OCI-LY1 (cell line): Measurements from ENCODE around the gene RDH13.
"Not testable (repeated sequence)": the region's sequence is repeated elsewhere in the genome, so short reads cannot be mapped to it uniquely, and the experiment has no call there.

ENCODE experiments used
- H2AFZ ChIP-seq: fragments of 200-600 bp; sonication (generic), shearing (Covaris generic); 2 replicates; pipeline ENCODE4 v1.6.0; 2014; ENCODE audit warnings: antibody characterized with exemption, mild to moderate bottlenecking, low read length
- H3F3A ChIP-seq: fragments of 200-600 bp; sonication (generic), shearing (Covaris generic); 2 replicates; pipeline ENCODE4 v1.6.0; 2014; ENCODE audit warnings: mild to moderate bottlenecking, antibody characterized with exemption, low read length, moderate library complexity; ENCODE audit not compliant: insufficient read depth
- H3K27ac ChIP-seq: fragments of 200-600 bp; sonication (generic); 2 replicates; pipeline ENCODE4 v1.5.1; 2014; ENCODE audit warnings: low read length, mixed run types, mild to moderate bottlenecking, low read depth; ENCODE audit not compliant: poor library complexity, severe bottlenecking
- H3K27me3 ChIP-seq: fragments of 200-600 bp; sonication (generic); 2 replicates; pipeline ENCODE4 v1.6.0; 2014; ENCODE audit warnings: antibody characterized with exemption, mild to moderate bottlenecking, low read length, moderate library complexity; ENCODE audit not compliant: insufficient read depth
- H3K36me3 ChIP-seq: fragments of 200-600 bp; sonication (generic); 2 replicates; pipeline ENCODE4 v1.6.1; 2014; ENCODE audit warnings: mild to moderate bottlenecking, antibody characterized with exemption, low read length, moderate library complexity, mixed read lengths; ENCODE audit not compliant: insufficient read depth
- H3K4me1 ChIP-seq: fragments of 200-600 bp; sonication (generic); 2 replicates; pipeline ENCODE4 v1.5.1; 2014; ENCODE audit warnings: mild to moderate bottlenecking, low read length, moderate library complexity; ENCODE audit not compliant: insufficient read depth, severe bottlenecking
- H3K4me2 ChIP-seq: fragments of 200-600 bp; sonication (generic), shearing (Covaris generic); 2 replicates; pipeline ENCODE4 v1.6.1; 2014; ENCODE audit warnings: low read length
- H3K4me3 ChIP-seq: fragments of 200-600 bp; sonication (generic); 2 replicates; pipeline ENCODE4 v1.5.1; 2014; ENCODE audit warnings: low read length, low read depth, mild to moderate bottlenecking, mixed read lengths; ENCODE audit not compliant: poor library complexity, severe bottlenecking
- H3K79me2 ChIP-seq: fragments of 200-600 bp; shearing (Covaris generic); 2 replicates; pipeline ENCODE4 v1.6.1; 2016; ENCODE audit warnings: mixed run types, low read length, mixed read lengths; ENCODE audit not compliant: insufficient read depth
- H3K9ac ChIP-seq: fragments of 200-600 bp; sonication (generic), shearing (Covaris generic); 2 replicates; pipeline ENCODE4 v1.6.1; 2014; ENCODE audit warnings: mild to moderate bottlenecking, low read length, mixed read lengths
- H3K9me2 ChIP-seq: fragments of 200-600 bp; sonication (generic), shearing (Covaris generic); 2 replicates; pipeline ENCODE4 v1.6.1; 2014; ENCODE audit warnings: low read depth, mild to moderate bottlenecking, low read length, mixed read lengths
- H3K9me3 ChIP-seq: fragments of 200-600 bp; shearing (Covaris generic); 2 replicates; pipeline ENCODE4 v1.6.1; 2014; ENCODE audit warnings: low read length, mixed read lengths
- H4K20me1 ChIP-seq: fragments of 200-600 bp; sonication (generic), shearing (Covaris generic); 2 replicates; pipeline ENCODE4 v1.6.0; 2016; ENCODE audit warnings: mild to moderate bottlenecking, low read length; ENCODE audit not compliant: insufficient read depth
- EZH2 ChIP-seq: fragments of 200-600 bp; sonication (generic), shearing (Covaris generic); IDR thresholded peaks from 2 replicates; pipeline ENCODE4 v1.8.0; 2017; ENCODE audit warnings: borderline replicate concordance, mixed run types, mild to moderate bottlenecking, antibody characterized with exemption, low read length, moderate library complexity, mixed read lengths
- TF ChIP-seq, protein P1 (sequence below): fragments of 200-600 bp; sonication (generic), shearing (Covaris generic); IDR thresholded peaks from 2 replicates; pipeline ENCODE4 v1.5.1; 2017; ENCODE audit warnings: mild to moderate bottlenecking, antibody characterized with exemption, low read length, moderate library complexity, mixed read lengths

The RDH13 gene

DNA sequence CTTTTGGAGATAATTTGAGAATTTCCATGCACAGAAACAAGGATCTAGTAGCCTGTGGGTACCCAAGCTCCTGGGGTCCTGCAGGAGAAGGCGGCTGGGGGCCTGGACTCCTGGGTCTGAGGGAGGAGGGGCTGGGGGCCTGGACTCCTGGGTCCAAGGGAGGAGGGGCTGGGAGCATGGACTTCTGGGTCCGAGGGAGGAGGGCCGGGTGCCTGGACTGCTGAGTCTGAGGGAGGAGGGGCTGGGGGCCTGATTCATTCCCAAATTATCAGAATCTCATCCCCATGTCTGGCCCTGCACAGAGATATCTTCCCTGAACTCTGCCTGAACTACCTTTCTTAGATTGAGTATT, 520 bp upstream of the RDH13 start:
- TF ChIP-seq EZH2: no peak
- TF ChIP-seq, protein P1, sequence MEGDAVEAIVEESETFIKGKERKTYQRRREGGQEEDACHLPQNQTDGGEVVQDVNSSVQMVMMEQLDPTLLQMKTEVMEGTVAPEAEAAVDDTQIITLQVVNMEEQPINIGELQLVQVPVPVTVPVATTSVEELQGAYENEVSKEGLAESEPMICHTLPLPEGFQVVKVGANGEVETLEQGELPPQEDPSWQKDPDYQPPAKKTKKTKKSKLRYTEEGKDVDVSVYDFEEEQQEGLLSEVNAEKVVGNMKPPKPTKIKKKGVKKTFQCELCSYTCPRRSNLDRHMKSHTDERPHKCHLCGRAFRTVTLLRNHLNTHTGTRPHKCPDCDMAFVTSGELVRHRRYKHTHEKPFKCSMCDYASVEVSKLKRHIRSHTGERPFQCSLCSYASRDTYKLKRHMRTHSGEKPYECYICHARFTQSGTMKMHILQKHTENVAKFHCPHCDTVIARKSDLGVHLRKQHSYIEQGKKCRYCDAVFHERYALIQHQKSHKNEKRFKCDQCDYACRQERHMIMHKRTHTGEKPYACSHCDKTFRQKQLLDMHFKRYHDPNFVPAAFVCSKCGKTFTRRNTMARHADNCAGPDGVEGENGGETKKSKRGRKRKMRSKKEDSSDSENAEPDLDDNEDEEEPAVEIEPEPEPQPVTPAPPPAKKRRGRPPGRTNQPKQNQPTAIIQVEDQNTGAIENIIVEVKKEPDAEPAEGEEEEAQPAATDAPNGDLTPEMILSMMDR: no peak
- H3K27ac ChIP-seq: no peak overlapping the region
- H3F3A ChIP-seq: no peaks in the 10 kb centered on the region
- H3K9me2 ChIP-seq: no peaks in the 10 kb centered on the region
- 0 out of 2 replicates have a peak, but pooled peaks cover 7% of the 10 kb centered on the region for H3K79me2 ChIP-seq
- H3K36me3 ChIP-seq: peaks cover 15% of the 10 kb centered on the region
- no peak overlapping the region for H2AFZ ChIP-seq
- H3K4me1 ChIP-seq: peaks cover 9% of the 10 kb centered on the region
- H3K4me3 ChIP-seq: peak overlapping the region; percentile 98
- H3K9ac ChIP-seq: no peak overlapping the region
- H3K9me3 ChIP-seq: no peaks in the 10 kb centered on the region
- H4K20me1 ChIP-seq: no peaks in the 10 kb centered on the region
- no peak overlapping the region for H3K4me2 ChIP-seq
- no peaks in the 10 kb centered on the region; the same call in 1 of the 2 replicates for H3K27me3 ChIP-seq

DNA sequence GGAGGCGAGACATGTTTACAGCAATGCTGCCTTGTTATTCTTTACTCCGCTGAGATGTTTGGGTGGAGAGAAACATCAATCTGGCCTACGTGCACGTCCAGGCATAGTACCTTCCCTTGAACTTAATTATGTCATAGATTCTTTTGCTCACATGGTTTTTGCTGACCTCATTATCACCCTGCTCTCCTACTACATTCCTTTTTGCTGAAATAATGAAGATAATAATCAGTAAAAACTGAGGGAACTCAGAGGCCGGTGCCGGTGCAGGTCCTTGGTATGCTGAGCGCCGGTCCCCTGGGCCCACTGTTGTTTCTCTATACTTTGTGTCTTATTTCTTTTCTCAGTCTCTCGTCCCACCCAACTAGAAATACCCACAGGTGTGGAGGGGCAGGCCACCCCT, 2.7 kb downstream of the RDH13 start:
- peaks cover 47% of the 10 kb centered on the region for H3K36me3 ChIP-seq
- not testable (repeated sequence) for H4K20me1 ChIP-seq, H2AFZ ChIP-seq, H3K9me2 ChIP-seq, H3F3A ChIP-seq, H3K4me1 ChIP-seq, H3K27me3 ChIP-seq, H3K9ac ChIP-seq, H3K9me3 ChIP-seq, H3K4me3 ChIP-seq, H3K27ac ChIP-seq, H3K4me2 ChIP-seq, H3K79me2 ChIP-seq

DNA sequence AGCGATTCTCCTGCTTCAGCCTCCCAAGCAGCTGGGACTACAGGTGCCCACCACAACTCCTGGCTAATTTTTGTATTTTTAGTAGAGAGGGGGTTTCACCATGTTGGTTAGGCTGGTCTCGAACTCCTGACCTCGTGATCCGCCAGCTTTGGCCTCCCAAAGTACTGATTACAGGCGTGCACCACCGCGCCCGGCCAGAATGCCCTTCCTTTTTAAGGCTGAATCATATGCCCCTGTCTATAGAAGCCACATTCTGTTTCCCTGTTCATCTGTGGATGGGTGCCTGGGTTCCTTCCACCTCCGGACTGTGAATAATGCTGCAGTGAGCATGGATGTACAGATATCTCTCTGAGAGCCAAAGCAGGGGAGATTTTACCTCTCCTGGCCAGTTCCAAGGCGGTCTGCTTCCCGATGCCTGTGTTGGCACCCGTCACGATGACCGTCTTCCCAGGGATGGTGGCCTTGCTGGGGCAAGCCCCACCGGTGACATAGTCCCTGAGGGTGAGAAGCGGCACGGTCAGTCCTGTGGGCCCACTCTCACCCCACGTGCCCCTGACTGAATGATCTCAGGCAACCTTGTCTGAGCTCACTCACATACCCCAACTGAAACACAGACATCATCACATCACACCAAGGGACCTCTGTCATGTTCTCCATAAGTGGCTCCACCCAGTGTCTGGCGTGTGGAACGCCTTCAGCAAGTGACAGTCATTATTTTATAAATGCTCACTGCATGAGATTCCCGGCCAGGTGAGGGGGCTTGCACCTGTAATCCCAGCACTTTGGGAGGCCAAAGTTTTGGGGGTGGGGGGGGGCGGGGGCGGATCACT, 4.0 kb downstream of the RDH13 start:
- H4K20me1 ChIP-seq: no peaks in the 10 kb centered on the region
- TF ChIP-seq EZH2: no peak
- TF ChIP-seq, protein P1: peak; percentile 34; the same call in 1 of the 2 replicates
- peaks cover 9% of the 10 kb centered on the region for H3K4me1 ChIP-seq
- H3K4me3 ChIP-seq: no peak overlapping the region
- peaks cover 58% of the 10 kb centered on the region for H3K36me3 ChIP-seq
- H3K9ac ChIP-seq: no peak overlapping the region
- H3K27ac ChIP-seq: no peak overlapping the region
- no peak overlapping the region for H3K4me2 ChIP-seq
- H3K9me3 ChIP-seq: no peaks in the 10 kb centered on the region
- 0 out of 2 replicates have a peak, but pooled peaks cover 7% of the 10 kb centered on the region for H3K79me2 ChIP-seq
- no peaks in the 10 kb centered on the region for H3F3A ChIP-seq
- no peak overlapping the region for H2AFZ ChIP-seq
- no peaks in the 10 kb centered on the region for H3K9me2 ChIP-seq
- no peaks in the 10 kb centered on the region for H3K27me3 ChIP-seq

DNA sequence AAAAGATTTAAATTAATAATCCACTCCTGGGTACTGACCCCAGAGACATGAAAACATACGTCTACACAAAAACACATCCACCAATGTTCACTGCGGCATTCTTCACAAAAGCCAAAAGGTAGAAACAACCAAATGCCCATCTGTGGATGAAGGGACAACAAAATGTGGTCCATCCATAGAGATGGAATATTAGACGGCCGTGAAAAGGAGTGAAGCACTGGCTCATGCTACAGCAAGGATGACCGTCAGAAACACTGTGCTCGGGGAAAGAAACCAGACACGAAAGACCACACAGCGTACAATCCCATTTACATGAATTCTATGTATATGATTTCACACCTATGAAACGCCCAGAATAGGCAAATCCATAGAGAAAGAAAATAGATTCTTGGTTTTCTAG, 6.1 kb downstream of the RDH13 start:
- peaks cover 5% of the 10 kb centered on the region for H3K4me1 ChIP-seq
- no peak overlapping the region for H3K9ac ChIP-seq
- no peaks in the 10 kb centered on the region for H3F3A ChIP-seq
- H2AFZ ChIP-seq: no peak overlapping the region
- peaks cover 80% of the 10 kb centered on the region for H3K36me3 ChIP-seq
- H3K79me2 ChIP-seq: 0 out of 2 replicates have a peak, but pooled peaks cover under 1% of the 10 kb centered on the region
- H3K9me3 ChIP-seq: no peaks in the 10 kb centered on the region
- no peak overlapping the region for H3K27ac ChIP-seq
- H3K9me2 ChIP-seq: no peaks in the 10 kb centered on the region
- H4K20me1 ChIP-seq: no peaks in the 10 kb centered on the region
- H3K4me2 ChIP-seq: no peak overlapping the region
- TF ChIP-seq, protein P1: no peak
- no peak for TF ChIP-seq EZH2
- no peaks in the 10 kb centered on the region for H3K27me3 ChIP-seq
- H3K4me3 ChIP-seq: no peak overlapping the region
